ENCODE results near the gene GALNT7. TPM values are rescaled to one million over a fixed set of nuclear protein-coding genes. Genes with fewer than 3 reads are reported as not detected.
A peak's percentile ranks its signal among the peaks of the same experiment; 100 is the strongest.

Gene GALNT7
- total RNA-seq, 1 donor from 2014 or later = 63.9 TPM

- TF ChIP-seq, protein P1, sequence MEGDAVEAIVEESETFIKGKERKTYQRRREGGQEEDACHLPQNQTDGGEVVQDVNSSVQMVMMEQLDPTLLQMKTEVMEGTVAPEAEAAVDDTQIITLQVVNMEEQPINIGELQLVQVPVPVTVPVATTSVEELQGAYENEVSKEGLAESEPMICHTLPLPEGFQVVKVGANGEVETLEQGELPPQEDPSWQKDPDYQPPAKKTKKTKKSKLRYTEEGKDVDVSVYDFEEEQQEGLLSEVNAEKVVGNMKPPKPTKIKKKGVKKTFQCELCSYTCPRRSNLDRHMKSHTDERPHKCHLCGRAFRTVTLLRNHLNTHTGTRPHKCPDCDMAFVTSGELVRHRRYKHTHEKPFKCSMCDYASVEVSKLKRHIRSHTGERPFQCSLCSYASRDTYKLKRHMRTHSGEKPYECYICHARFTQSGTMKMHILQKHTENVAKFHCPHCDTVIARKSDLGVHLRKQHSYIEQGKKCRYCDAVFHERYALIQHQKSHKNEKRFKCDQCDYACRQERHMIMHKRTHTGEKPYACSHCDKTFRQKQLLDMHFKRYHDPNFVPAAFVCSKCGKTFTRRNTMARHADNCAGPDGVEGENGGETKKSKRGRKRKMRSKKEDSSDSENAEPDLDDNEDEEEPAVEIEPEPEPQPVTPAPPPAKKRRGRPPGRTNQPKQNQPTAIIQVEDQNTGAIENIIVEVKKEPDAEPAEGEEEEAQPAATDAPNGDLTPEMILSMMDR (conservative IDR thresholded peaks at IDR 0.05) = no peak
- Mint-ChIP-seq H3K27me3 (no peaks in the 10 kb centered on the region), H3K36me3 (peaks cover 36% of the 10 kb centered on the region), H3K27ac (peak overlapping the region; percentile 15), H3K9me3 (peaks cover 4% of the 10 kb centered on the region), H3K4me1 (ENCODE audit: unreplicated experiment) (peaks cover 16% of the 10 kb centered on the region), H3K4me3 (no peak overlapping the region)
- no peak for DNase-seq (ENCODE audit: extremely low spot score, unreplicated experiment)
Measured at GRCh38 chr4:173252024-173252935, 83.7 kb downstream of the GALNT7 start.

DNA sequence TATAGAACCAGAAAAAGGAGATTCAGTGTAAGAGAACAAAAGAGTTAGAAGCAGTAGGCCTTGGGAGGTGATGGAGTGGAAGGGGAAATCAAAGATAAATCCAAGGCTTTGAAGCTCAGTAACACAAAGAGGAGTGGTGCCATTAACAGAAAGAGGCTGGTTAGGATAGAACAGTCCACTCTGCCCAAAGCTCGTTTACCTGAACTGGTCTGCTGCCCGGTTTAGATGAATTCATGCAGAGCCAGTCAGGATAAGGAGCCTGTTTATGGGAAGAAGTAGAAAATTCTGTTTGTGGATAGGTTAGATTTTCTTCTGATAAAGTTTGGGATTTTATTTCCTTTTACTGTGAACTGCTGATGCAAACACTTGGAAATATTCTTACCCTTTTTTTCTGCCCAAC, 85.0 kb downstream of the GALNT7 start:
- Mint-ChIP-seq H3K4me3 (no peak overlapping the region), H3K36me3 (peaks cover 35% of the 10 kb centered on the region), H3K4me1 (ENCODE audit: unreplicated experiment) (peaks cover 19% of the 10 kb centered on the region), H3K27ac (no peak overlapping the region), H3K9me3 (peaks cover 4% of the 10 kb centered on the region), H3K27me3 (no peaks in the 10 kb centered on the region)
- TF ChIP-seq, protein P1 (conservative IDR thresholded peaks at IDR 0.05) = no peak
- DNase-seq (ENCODE audit: extremely low spot score, unreplicated experiment) = no peak

GRCh38 chr4:173254646-173255045, 86.0 kb downstream of the GALNT7 start:
- DNase-seq (ENCODE audit: extremely low spot score, unreplicated experiment) = no peak
- no peak overlapping the region for H3K27ac Mint-ChIP-seq

DNA sequence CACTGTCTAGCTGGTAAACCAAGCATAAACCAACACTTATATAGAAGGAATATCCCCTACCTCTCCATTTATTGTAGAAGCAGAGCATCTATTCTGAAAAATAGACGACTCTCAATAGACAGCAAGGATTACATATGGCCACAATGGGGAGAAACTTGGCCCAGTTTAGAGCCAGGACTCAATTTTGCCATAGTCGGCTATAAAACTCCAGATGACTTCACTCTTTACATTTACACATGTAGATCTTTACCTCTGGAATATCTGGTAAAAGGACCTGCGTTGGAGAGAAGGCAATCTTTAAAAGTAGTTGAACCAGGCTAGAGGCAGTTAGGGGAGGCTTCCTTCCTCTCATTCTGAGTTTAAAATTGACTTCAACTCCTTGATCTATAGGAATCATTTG, 88.2 kb downstream of the GALNT7 start:
- Mint-ChIP-seq H3K9me3 (peaks cover 4% of the 10 kb centered on the region), H3K27ac (no peak overlapping the region)

More at GRCh38 chr4:173254646-173255045, 86.0 kb downstream of the GALNT7 start:
- Mint-ChIP-seq H3K4me1 (ENCODE audit: unreplicated experiment) (peaks cover 12% of the 10 kb centered on the region), H3K27me3 (no peaks in the 10 kb centered on the region), H3K9me3 (peaks cover 4% of the 10 kb centered on the region), H3K4me3 (no peak overlapping the region), H3K36me3 (peaks cover 27% of the 10 kb centered on the region)
- TF ChIP-seq, protein P1 (conservative IDR thresholded peaks at IDR 0.05) = no peak

DNA sequence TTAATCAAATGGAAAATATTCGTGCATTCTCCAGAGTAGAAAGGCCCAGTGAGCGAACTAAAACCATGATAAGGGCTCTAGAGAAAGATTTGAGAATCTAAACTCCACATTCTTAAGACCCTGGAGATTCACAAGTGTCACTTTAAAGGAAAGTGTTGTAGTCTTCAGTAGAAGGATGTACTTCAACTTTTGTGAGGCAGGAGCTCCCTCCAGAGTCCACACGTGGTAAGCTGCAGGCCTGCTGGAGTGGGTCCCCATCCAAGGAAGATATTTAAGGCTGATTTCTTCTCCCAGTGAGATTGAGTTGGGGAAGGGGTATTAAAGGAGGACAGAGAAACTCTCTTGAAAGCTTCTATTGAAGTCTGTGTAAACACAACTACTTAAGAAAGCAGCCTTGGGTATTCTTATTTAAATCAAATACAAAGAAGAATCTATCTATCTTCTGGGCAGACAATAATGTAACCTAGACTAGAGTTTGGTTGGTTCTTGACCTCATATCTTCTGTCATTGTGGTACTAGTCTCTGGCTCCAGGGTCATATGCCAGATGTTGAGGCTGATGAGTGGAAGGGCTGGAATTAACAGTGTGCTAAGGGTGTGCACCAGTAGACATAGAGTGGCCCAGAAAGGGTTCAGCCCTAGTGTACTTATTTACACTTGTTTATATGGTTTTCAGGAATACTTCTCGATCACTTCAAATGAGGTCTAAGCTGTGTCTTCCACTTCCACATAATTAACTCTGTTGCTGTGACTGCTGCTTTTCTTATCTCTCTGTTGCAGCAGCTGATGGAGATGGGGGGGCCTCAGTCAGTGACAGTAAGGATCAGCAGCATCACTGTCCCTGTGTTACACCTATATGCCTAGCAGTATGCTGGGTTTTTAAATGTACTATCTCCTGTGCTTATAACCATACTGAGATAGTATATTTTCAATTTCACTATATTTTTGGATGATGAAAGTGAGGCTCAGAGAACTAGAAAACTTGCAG, 89.4 kb downstream of the GALNT7 start:
- Mint-ChIP-seq H3K4me1 (ENCODE audit: unreplicated experiment) (peaks cover 8% of the 10 kb centered on the region), H3K4me3 (no peak overlapping the region), H3K27me3 (no peaks in the 10 kb centered on the region), H3K9me3 (no peaks in the 10 kb centered on the region), H3K36me3 (peaks cover 16% of the 10 kb centered on the region), H3K27ac (peak overlapping the region; percentile 25)
- no peak for DNase-seq (ENCODE audit: extremely low spot score, unreplicated experiment)
- TF ChIP-seq, protein P1 (conservative IDR thresholded peaks at IDR 0.05) = peak; percentile 84

More for the DNA sequence above, 88.2 kb downstream of the GALNT7 start:
- Mint-ChIP-seq H3K27me3 (no peaks in the 10 kb centered on the region), H3K36me3 (peaks cover 22% of the 10 kb centered on the region), H3K4me3 (no peak overlapping the region), H3K4me1 (ENCODE audit: unreplicated experiment) (peaks cover 12% of the 10 kb centered on the region)
- TF ChIP-seq, protein P1 (conservative IDR thresholded peaks at IDR 0.05) = no peak
- DNase-seq (ENCODE audit: extremely low spot score, unreplicated experiment) = no peak

Measured in type B pancreatic cell (in vitro differentiated cells).